SK-N-SH treated with all-trans-retinoic acid at 6 μM for 48 hours (cell line): Measurements from ENCODE around the gene ADCYAP1R1.

ENCODE experiments used
- ATAC-seq: fragments of 200-7000 bp; cut with Tn5 transposase; 3 replicates; pipeline ENCODE4 v1.9.1; 2020; ENCODE audit warnings: mild to moderate bottlenecking, moderate library complexity
- BACH2 ChIP-seq: fragments of 250-450 bp; sonication (Bioruptor Pico); IDR thresholded peaks from 2 replicates; pipeline ENCODE4 v1.9.0; 2021; ENCODE audit warnings: mild to moderate bottlenecking, borderline replicate concordance
- CREB5 ChIP-seq: fragments of 250-450 bp; sonication (Bioruptor Pico); IDR thresholded peaks from 2 replicates; pipeline ENCODE4 v1.5.1; 2020; ENCODE audit warnings: low read depth, mild to moderate bottlenecking, moderate library complexity
- CSDC2 ChIP-seq: fragments of 250-450 bp; sonication (Bioruptor Pico); IDR thresholded peaks from 2 replicates; pipeline ENCODE4 v1.5.0; 2020; ENCODE audit warnings: mild to moderate bottlenecking, moderate library complexity
- CSRNP3 ChIP-seq: fragments of 250-450 bp; sonication (Bioruptor Pico); IDR thresholded peaks from 2 replicates; pipeline ENCODE4 v1.5.1; 2021; ENCODE audit warnings: mild to moderate bottlenecking, moderate library complexity
- ESRRG ChIP-seq: fragments of 250-450 bp; sonication (Bioruptor Pico); IDR thresholded peaks from 2 replicates; pipeline ENCODE4 v1.6.1; 2021; ENCODE audit warnings: mild to moderate bottlenecking
- GLIS3 ChIP-seq: fragments of 250-450 bp; sonication (Bioruptor Pico); IDR thresholded peaks from 2 replicates; pipeline ENCODE4 v1.5.0; 2020; ENCODE audit warnings: mild to moderate bottlenecking, moderate library complexity
- ISL1 ChIP-seq: fragments of 250-450 bp; sonication (Bioruptor Pico); IDR thresholded peaks from 2 replicates; pipeline ENCODE4 v2.1.2; 2022; ENCODE audit warnings: mild to moderate bottlenecking, moderate library complexity
- OSR1 ChIP-seq: fragments of 250-450 bp; sonication (Bioruptor Pico); IDR thresholded peaks from 2 replicates; pipeline ENCODE4 v1.8.0; 2022; ENCODE audit warnings: moderate library complexity, mild to moderate bottlenecking, inconsistent platforms
- PATZ1 ChIP-seq: fragments of 250-450 bp; sonication (Bioruptor Pico); IDR thresholded peaks from 2 replicates; pipeline ENCODE4 v1.8.0; 2020; ENCODE audit warnings: mild to moderate bottlenecking, moderate library complexity, borderline replicate concordance
- POU6F1 ChIP-seq: fragments of 250-450 bp; sonication (Bioruptor Pico); IDR thresholded peaks from 2 replicates; pipeline ENCODE4 v1.8.0; 2021; ENCODE audit warnings: low read depth, mild to moderate bottlenecking, moderate library complexity, borderline replicate concordance
- PPARA ChIP-seq: fragments of 250-450 bp; sonication (Bioruptor Pico); IDR thresholded peaks from 2 replicates; pipeline ENCODE4 v1.5.0; 2020; ENCODE audit warnings: mild to moderate bottlenecking, borderline replicate concordance
- SNAI2 ChIP-seq: fragments of 250-450 bp; sonication (Bioruptor Pico); IDR thresholded peaks from 2 replicates; pipeline ENCODE4 v1.5.0; 2020; ENCODE audit warnings: mild to moderate bottlenecking, moderate library complexity
- TOX ChIP-seq: fragments of 250-450 bp; sonication (Bioruptor Pico); IDR thresholded peaks from 2 replicates; pipeline ENCODE4 v1.8.0; 2021; ENCODE audit warnings: mild to moderate bottlenecking, moderate library complexity, borderline replicate concordance
- TSHZ2 ChIP-seq: fragments of 250-450 bp; sonication (Bioruptor Pico); IDR thresholded peaks from 2 replicates; pipeline ENCODE4 v1.5.0; 2020; ENCODE audit warnings: mild to moderate bottlenecking, moderate library complexity
- ZC3H10 ChIP-seq: fragments of 250-450 bp; sonication (Bioruptor Pico); IDR thresholded peaks from 2 replicates; pipeline ENCODE4 v1.5.1; 2021; ENCODE audit warnings: mild to moderate bottlenecking, moderate library complexity
- ZFP3 ChIP-seq: fragments of 250-450 bp; sonication (Bioruptor Pico); IDR thresholded peaks from 2 replicates; pipeline ENCODE4 v1.5.0; 2020; ENCODE audit warnings: mild to moderate bottlenecking, moderate library complexity
- ZFP30 ChIP-seq: fragments of 450-650 bp; formaldehyde crosslinking; IDR thresholded peaks from 2 replicates; pipeline ENCODE4 v1.5.0; 2022; ENCODE audit warnings: mild to moderate bottlenecking, moderate library complexity
- ZNF565 ChIP-seq: fragments of 450-650 bp; formaldehyde crosslinking; conservative IDR thresholded peaks from 2 replicates; pipeline ENCODE4 v1.5.0; 2020; ENCODE audit warnings: low read depth, mild to moderate bottlenecking, moderate library complexity
- ZNF70 ChIP-seq: fragments of 450-650 bp; formaldehyde crosslinking; IDR thresholded peaks from 2 replicates; pipeline ENCODE4 v1.5.0; 2020; ENCODE audit warnings: mild to moderate bottlenecking, moderate library complexity
- ZNF8 ChIP-seq: fragments of 450-650 bp; formaldehyde crosslinking; IDR thresholded peaks from 2 replicates; pipeline ENCODE4 v1.5.0; 2020; ENCODE audit warnings: mild to moderate bottlenecking, moderate library complexity

Gene ADCYAP1R1

GRCh38 chr7:31091924-31092434 is 39.9 kb downstream of the ADCYAP1R1 start:
- TF ChIP-seq ISL1 (CRISPR knock-in tag) = no peak
- TF ChIP-seq TOX = no peak
- no peak for TF ChIP-seq POU6F1 (CRISPR knock-in tag)
- no peak for TF ChIP-seq ZFP30 (CRISPR knock-in tag)
- TF ChIP-seq ZNF565 (CRISPR knock-in tag) = no peak
- no peak for TF ChIP-seq CSDC2 (CRISPR knock-in tag)
- no peak for TF ChIP-seq TSHZ2
- TF ChIP-seq, all 23 proteins: peak for 0
- ATAC-seq = no peak

GRCh38 chr7:31092606-31093005 is 40.5 kb downstream of the ADCYAP1R1 start:
- no peak for TF ChIP-seq ZNF70
- TF ChIP-seq CSDC2 (CRISPR knock-in tag) = no peak
- no peak for TF ChIP-seq POU6F1 (CRISPR knock-in tag)
- no peak for TF ChIP-seq ZC3H10 (CRISPR knock-in tag)
- TF ChIP-seq OSR1 (CRISPR knock-in tag) = no peak
- TF ChIP-seq BACH2 (CRISPR knock-in tag) = no peak
- no peak for TF ChIP-seq GLIS3 (CRISPR knock-in tag)
- TF ChIP-seq ZFP30 (CRISPR knock-in tag) = no peak
- TF ChIP-seq PPARA (CRISPR knock-in tag) = no peak
- no peak for TF ChIP-seq ESRRG (CRISPR knock-in tag)
- no peak for TF ChIP-seq TOX
- no peak for TF ChIP-seq ISL1 (CRISPR knock-in tag)
- no peak for TF ChIP-seq SNAI2 (CRISPR knock-in tag)
- no peak for TF ChIP-seq ZNF8
- no peak for TF ChIP-seq PATZ1 (CRISPR knock-in tag)
- no peak for TF ChIP-seq ZNF565 (CRISPR knock-in tag)
- no peak for ATAC-seq

GRCh38 chr7:31093282-31093681 is 41.2 kb downstream of the ADCYAP1R1 start:
- TF ChIP-seq TOX = no peak
- TF ChIP-seq CREB5 (CRISPR knock-in tag) = no peak
- TF ChIP-seq ESRRG (CRISPR knock-in tag) = no peak
- TF ChIP-seq POU6F1 (CRISPR knock-in tag) = no peak
- TF ChIP-seq PPARA (CRISPR knock-in tag) = no peak
- no peak for TF ChIP-seq ZFP3 (CRISPR knock-in tag)
- no peak for TF ChIP-seq ZC3H10 (CRISPR knock-in tag)
- TF ChIP-seq SNAI2 (CRISPR knock-in tag) = no peak
- no peak for TF ChIP-seq ZNF8
- TF ChIP-seq ISL1 (CRISPR knock-in tag) = no peak
- no peak for TF ChIP-seq CSRNP3
- ATAC-seq = no peak
